ENCODE data around the gene SCUBE3. TPM values are rescaled to one million over a fixed set of nuclear protein-coding genes. Genes with fewer than 3 reads are reported as not detected.

Gene SCUBE3
- total and polyA plus RNA-seq, 9 of the 15 experiments (the other 6 are each of a cell fraction or from before 2014, with no cell fraction given) = 0.01 to 0.11 TPM; not detected in 7

- TF ChIP-seq MNT (conservative IDR thresholded peaks at IDR 0.05) (peak; percentile 93 to 96), ZNF324 (CRISPR knock-in tag; IDR thresholded peaks at IDR 0.05) (no peak), TRIM28 (IDR thresholded peaks at IDR 0.05) (no peak; the same call in 1 of the 2 replicates), TAL1 (IDR thresholded peaks at IDR 0.05) (no peak), MGA (IDR thresholded peaks at IDR 0.05) (no peak), RBM22 (IDR thresholded peaks at IDR 0.05; ENCODE audit: low read depth, low read length, poor library complexity, severe bottlenecking) (peak; percentile 28), ZNF280A (IDR thresholded peaks at IDR 0.05; ENCODE audit: low read depth, partially characterized antibody) (no peak), RBM39 (optimal IDR thresholded peaks at IDR 0.05; ENCODE audit: low read depth, low read length) (no peak), ZNF133 (CRISPR knock-in tag; IDR thresholded peaks at IDR 0.05) (no peak), ZBED1 (IDR thresholded peaks at IDR 0.05) (peak; percentile 24), POLR2H (tag; IDR thresholded peaks at IDR 0.05; ENCODE audit: low read depth) (peak; percentile 68; the same call in 1 of the 2 replicates), SMARCB1 (IDR thresholded peaks at IDR 0.05; ENCODE audit: insufficient read length, low read depth) (no peak), CC2D1A (IDR thresholded peaks at IDR 0.05) (no peak), ASH1L (IDR thresholded peaks at IDR 0.05; ENCODE audit: borderline replicate concordance, low read depth, partially characterized antibody) (no peak)
These were observed 45.6 kb downstream of the SCUBE3 start, which contains the start of gene ZNF76 (continued) for GRCh38 chr6:35259194-35259947.
